ENCODE measurements around the gene SHROOM2.
"Not testable (repeated sequence)": the region's sequence is repeated elsewhere in the genome, so short reads cannot be mapped to it uniquely, and the experiment has no call there.

SHROOM2 gene

DNA sequence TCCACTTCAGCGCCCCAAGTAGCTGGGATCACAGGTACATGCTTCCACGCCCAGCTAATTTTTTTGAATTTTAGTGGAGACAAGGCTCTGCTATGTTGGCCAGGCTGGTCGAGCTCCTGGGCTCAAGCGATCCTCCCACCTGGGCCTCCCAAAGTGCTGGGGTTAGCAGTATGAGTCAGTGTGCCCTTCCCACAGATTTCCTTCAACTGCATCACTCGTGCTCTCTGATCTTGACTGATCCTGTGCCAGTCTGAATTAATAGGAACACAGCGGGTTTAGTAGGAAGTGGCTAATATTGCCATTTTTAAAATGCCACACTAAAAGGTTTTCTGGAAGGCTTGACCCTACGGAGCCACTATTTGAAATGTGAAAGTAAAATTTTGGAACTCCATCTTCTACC is 4.3 kb upstream of the SHROOM2 start:
- DNase-seq (ENCODE audit: low spot score), result no peak

GRCh38 chrX:9784332-9784731 is 1.9 kb upstream of the SHROOM2 start:
- no peak for DNase-seq (ENCODE audit: low spot score)

DNA sequence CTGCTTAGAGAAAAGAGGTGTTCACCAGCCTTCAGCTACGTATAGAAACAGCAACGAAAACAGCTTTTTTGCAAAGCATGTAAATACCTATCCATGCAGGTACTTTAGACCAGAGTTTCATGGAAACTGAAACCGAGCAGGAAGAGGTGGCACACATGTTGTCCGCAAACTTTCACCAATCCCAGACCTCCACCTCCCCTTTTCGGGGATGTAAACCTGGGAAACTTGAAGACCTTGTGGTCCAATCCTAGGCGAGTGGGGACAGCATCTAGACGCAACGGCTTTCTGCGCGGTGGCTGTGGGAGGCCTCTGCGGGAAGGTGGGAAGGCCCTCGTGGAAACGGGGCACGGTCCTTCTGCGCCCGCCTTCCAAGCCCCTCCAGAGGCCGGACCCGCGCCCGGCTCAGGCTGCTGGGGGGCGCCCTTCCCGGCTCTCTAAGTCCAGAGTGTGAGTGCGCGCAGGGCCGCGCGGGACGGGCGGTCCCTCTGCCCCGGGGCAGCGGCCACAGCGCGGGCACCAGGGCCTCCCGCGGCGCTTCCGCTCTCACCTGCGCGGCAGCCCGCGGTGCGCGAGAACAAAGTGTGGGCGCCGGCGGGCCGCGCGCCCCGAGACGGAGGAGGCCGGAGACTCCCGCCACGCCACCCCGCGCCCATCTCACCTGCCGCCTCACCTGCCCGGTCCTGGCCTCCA is 830 bp upstream of the SHROOM2 start:
- no peak for DNase-seq (ENCODE audit: low spot score)

DNA sequence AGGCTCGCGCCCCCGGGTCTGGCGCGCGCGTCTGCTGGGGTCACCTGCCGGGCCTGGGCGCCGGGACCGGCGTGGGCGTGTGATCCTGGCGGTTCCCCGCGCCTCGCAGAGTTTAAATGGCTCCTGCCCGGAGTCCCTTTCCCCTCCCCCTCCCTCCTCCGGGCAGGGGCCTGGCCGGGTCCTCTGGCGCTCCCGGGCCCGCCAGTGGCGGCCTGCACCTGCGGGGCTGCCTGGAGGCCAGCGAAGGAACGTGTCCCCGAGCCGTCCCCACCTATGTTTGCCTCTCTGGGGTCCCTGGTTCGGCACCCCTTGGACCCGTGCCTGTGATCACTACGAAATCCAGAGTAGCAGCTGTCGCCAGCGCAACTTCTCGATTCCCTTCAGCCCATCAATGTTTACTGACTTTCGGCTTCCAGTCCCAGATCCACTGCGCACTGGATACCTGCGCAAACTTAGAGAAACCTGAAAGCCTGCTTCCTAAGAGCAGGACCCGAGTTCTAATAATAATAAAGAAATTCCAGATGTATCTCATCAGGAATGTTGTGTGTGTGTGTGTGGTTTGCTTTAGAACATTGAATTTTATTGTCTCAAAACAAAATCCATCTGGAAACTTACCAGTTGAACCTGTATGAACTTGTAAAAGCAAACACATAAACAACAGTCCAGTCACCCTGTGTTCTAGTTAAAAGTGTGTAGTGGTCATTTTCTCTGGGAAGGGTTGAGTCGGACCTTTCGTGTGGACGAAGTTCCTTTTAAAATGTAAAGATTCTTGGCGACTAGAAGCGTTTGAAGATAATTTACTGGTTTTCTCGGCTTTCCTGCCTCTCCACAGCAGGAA is 788 bp downstream of the SHROOM2 start:
- DNase-seq (ENCODE audit: low spot score), result no peak

DNA sequence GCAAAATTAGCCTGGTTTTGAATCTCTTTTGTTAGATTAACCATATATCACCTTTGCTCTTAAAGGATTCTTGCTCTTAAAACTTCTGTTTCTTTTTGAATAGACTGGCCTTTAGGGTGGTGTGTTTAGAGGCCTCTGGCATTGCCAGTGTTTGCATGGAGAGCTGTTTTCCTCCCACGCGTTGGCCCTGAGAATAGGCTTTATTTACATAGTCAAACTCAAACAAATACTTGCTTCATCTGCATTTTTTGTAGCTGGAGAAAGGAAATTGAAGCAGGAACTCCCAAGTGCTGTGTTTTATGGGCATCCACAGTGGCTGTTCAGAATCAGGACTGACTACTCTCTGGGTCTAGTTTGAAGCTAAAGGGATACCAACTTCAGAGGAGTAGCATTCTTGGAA is 2.7 kb downstream of the SHROOM2 start:
- no peak for DNase-seq (ENCODE audit: low spot score)

DNA sequence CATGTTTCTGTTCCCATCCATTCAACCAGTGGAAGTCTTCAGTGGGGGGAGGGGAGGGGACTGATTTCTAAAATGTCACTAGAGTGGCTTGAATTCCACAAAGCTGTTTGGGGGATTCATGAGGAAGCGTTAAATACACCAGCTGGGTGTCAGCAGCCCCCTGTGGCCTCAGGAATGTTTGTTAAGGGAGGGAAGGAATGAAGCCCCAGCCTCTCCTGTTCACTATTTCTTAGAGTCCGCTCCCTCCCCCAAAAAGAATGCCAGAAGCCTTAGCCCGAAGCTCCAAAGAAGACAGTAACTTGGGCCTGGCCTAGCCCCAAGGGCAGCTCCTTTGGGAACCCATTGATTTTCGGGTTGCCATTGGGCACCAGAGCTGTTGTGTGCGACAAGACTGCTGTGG is 3.3 kb downstream of the SHROOM2 start:
- no peak for DNase-seq (ENCODE audit: low spot score)

GRCh38 chrX:9790866-9791265 is 4.6 kb downstream of the SHROOM2 start:
- no peak for DNase-seq (ENCODE audit: low spot score)

DNA sequence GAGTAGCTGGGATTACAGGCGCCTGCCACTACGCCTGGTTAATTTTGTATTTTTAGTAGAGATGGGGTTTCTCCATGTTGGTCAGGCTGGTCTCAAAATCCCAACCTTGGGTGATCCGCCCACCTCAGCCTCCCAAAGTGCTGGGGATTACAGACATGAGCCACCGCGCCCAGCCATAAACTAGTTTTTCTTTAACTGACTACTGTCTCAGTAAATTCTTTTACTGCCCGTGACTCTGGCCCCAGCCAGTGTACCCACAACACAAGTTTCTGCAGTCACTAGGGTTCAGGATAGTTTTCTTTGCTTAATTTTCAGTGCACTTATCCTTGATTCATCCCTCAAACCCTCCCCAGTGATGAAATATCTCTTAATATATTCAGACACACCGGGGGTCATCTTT is 8.3 kb downstream of the SHROOM2 start:
- no peak for DNase-seq (ENCODE audit: low spot score)

DNA sequence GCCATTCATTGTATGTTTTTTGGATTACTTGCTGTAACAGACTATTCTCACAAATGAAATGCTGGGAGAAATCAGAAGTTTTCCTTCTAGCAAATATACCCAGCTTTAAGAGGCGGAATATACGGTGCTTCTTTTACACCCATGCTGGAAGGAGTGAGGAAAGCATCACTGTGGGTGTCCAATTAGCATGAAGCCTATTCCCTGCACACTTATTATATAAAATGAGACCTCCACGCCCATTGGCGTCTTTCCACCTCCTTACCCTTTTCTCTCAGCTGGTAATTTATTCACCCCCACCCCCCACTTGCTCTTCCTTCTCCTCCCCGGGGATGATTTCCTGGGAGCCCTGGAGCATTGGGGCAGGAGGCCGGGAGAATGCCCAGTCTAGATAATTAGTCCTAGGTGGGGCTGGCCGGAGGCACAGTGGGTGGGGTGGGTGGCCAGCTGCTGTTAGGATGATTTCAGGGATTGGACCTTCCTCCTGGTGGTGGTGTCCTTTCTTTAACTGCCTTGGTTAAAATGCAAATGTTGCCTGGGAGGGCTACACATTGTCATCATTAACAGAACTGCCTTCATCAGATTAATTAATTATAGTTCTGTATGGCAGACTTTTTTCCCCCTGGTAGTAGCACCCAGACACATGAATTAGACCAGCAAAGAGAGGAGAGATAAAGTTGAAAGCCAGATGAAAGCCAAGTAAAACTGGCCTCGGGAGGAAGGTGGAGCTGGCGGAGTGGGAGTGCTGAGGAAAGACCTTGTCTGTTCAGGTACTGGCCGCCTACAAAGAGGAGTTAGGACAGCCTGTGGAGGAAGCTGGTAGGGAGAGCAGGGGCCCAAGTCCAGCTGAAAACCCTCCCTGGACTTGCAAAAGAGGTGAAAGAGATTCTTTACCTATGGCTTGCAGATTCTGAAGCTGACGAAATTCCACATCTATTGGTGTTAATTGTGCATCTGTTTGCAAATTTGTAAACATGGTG is 11.4 kb downstream of the SHROOM2 start:
- no peak for DNase-seq (ENCODE audit: low spot score)

GRCh38 chrX:9802737-9803136 is 16.5 kb downstream of the SHROOM2 start:
- no peak for DNase-seq (ENCODE audit: low spot score)

DNA sequence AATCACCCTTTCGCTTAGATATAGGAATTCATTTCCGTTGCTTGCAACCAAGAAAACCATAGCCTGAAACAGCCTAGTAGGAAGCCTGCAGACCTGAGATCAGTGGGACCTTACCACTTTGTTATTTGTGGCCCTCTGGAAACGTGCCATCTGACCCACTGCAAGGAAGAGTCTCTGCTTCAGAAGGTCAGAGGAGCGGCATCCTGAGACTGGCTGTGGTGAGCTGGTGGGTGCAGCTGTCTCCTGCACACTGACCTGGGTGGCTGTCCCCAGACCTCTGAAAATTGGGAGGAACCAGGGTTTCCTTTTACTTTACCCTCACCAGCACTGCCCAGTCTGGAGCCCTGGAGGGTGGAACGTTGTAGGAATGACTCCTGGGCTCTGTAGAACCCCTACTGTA is 18.2 kb downstream of the SHROOM2 start:
- DNase-seq (ENCODE audit: low spot score), result no peak

DNA sequence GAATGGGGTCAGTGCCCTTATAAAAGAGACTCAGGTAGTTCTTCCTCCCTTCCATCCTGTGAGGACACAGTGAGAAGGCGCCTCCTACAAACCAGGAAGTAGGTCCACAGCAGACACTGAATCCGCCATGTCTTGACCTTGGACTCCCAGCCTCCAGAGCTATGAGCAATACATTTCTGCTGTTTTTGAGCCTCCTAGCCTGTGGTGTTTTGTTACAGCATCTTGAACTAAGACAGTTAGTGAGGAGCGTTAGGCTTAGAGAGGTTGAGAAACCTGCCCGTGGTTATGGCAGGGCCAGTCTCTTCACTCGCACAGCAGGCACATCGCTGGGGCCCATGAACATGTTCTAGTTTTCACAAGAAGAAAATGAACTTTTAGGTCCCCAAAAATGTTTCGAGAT is 19.7 kb downstream of the SHROOM2 start:
- no peak for DNase-seq (ENCODE audit: low spot score)

DNA sequence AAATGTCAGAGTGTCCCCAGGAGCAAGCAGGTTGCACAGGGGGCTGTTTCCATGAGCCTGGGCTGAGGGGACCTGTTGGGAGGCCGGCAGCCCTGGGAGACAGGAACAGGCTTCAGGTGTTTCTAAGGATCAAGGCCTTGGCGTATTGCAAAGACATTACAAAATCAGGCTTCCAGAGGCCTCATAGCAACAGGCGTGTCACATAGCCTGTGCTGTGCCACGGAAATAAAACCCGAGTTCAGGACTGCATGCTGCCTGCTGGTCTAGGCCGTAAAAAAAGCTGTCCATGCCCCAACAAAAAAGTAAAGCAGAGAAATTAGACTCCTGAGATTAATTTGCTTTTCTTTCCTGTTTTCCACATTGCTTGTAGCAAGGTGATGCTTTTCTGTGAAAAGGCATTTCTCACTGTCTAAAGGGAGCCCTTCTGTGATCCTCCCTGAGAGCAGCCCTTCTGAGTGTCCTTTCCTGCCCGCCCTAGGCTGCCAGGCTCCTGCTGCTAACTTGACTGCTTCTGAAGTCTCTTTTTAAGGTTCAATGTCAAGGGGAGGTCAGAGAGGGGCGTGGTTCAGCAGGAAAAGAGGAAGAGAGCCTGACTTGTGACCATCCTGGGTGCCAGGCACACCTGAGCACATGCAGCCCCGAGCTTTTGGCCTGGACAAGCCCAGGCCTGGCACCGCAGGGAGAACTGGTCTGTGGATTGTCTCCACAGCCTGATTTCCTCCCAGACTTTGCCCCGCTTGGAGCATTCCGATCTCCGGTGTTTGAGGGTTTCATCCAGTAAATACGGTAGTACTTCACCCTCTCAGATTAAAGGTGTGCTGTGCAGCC is 21.3 kb downstream of the SHROOM2 start:
- no peak for DNase-seq (ENCODE audit: low spot score)

- not testable (repeated sequence) for DNase-seq (ENCODE audit: low spot score)
These were observed 23.6 kb downstream of the SHROOM2 start for GRCh38 chrX:9809876-9810275.

DNA sequence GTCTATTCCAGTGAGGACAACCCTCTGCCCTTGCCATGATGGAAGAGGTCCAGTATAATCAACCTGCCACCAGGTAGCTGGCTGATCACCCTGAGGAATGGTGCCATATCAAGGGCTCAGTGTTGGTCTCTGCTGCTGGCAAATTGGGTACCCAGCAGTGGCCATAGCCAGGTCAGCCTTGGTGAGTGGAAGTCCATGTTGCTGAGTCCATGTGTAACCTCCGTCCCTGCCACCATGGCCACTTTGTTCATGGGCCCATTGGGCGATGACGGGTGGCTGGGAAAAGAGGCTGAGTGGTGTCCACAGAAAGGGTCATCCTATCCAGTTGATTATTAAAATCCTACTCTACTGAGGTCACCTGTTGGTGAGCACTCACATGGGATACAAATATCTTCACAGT is 24.9 kb downstream of the SHROOM2 start:
- DNase-seq (ENCODE audit: low spot score), result not testable (repeated sequence)

GRCh38 chrX:9816084-9816700 is 30.0 kb downstream of the SHROOM2 start:
- no peak for DNase-seq (ENCODE audit: low spot score)

DNA sequence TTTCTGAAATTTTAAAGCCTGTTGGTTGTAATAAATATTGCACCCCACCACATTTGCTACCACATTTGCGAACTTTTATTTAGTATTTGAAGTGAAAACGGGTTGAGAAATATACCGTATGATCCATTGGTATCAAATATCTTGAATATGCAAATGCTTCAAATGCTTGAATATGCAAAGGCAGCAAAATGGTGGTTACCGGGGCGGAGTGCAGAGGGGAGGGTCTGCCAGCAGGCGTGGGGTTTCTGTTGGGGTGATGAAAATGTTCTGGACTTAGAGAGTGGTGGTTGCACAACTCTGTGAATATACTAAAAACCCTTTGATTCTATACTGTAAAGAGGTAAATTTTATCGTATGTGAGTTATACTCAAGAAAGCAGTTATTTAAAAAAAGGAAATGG is 35.3 kb downstream of the SHROOM2 start:
- DNase-seq (ENCODE audit: low spot score), result no peak

DNA sequence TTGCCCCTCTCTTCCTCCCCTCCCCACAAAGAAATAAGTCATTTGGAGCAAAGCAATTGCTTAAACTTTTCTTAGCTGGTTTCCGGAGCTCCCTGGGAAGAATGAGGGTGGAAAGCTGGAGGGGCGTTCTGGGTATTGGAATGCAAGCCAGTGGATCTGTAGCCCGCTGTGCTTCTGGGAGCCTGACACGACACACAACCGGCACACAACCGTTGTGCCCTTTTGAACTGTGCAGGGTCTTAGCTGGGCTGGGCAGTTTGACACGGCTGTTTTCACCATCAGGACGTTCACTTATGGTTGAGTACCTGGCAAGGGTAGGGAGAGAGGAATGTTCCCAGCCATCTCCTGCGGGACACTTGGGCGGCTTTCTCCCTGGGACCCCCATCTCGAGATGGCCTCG is 38.3 kb downstream of the SHROOM2 start:
- DNase-seq (ENCODE audit: low spot score), result no peak

GRCh38 chrX:9825129-9825790 is 39.0 kb downstream of the SHROOM2 start:
- no peak for DNase-seq (ENCODE audit: low spot score)

- no peak for DNase-seq (ENCODE audit: low spot score)
These were observed 39.7 kb downstream of the SHROOM2 start for GRCh38 chrX:9825966-9826365.

Data from LoVo (cell line).